IMR-90 (cell line): ENCODE results near the gene EFCAB9. TPM values are rescaled to one million over a fixed set of nuclear protein-coding genes. Genes with fewer than 3 reads are reported as not detected.
A peak's percentile ranks its signal among the peaks of the same experiment; 100 is the strongest.

Experiments used
- ATAC-seq: fragments of 200-7000 bp; cut with Tn5 transposase; 2 replicates; pipeline ENCODE4 v1.9.1; 2020; ENCODE audit warnings: low read depth, mild to moderate bottlenecking, moderate library complexity
- BruUV-seq: library from RNA; stranded (reverse); fragments of 400-500 nt; replicated peaks from 2 replicates; lab custom pipeline; 2021; lab: Mats Ljungman, UMichigan
- CTCF ChIA-PET: fragments of 300-600 bp; formaldehyde crosslinking; extraction: SDS; loops from one replicate; lab custom pipeline; 2021; ENCODE audit warnings: antibody characterized with exemption; lab: Yijun Ruan, JAX
- POLR2A ChIA-PET: fragments of 300-600 bp; sonication (Branson Sonifier 250); formaldehyde crosslinking; loops from one replicate; lab custom pipeline; 2022; ENCODE audit warnings: antibody characterized with exemption; ENCODE audit not compliant: unreplicated experiment; lab: Charles Lee
- DNase-seq: peaks from one replicate; pipeline ENCODE4 v3.0.0; 2013
- H2AFZ ChIP-seq: replicated peaks from 2 replicates; pipeline ENCODE3; 2013; ENCODE audit warnings: low read length, mild to moderate bottlenecking; ENCODE audit not compliant: poor library complexity
- H2AK5ac ChIP-seq: 2 replicates; pipeline ENCODE4 v1.6.1; 2013; ENCODE audit warnings: low read depth, low read length, inconsistent platforms
- H2AK9ac ChIP-seq: replicated peaks from 2 replicates; pipeline ENCODE3; 2013; ENCODE audit warnings: mild to moderate bottlenecking, low read depth, low read length, moderate library complexity; ENCODE audit not compliant: poor library complexity
- H2BK120ac ChIP-seq: 2 replicates; pipeline ENCODE4 v1.6.1; 2013; ENCODE audit warnings: low read depth, low read length, inconsistent platforms
- H2BK15ac ChIP-seq: 3 replicates; pipeline ENCODE4 v1.6.1; 2013; ENCODE audit warnings: low read depth, low read length, inconsistent platforms
- H2BK20ac ChIP-seq: 2 replicates; pipeline ENCODE4 v1.6.1; 2013; ENCODE audit warnings: low read depth, mild to moderate bottlenecking, inconsistent platforms, low read length, moderate library complexity
- H2BK5ac ChIP-seq: 2 replicates; pipeline ENCODE4 v1.6.1; 2013; ENCODE audit warnings: mild to moderate bottlenecking, low read depth, low read length, inconsistent platforms; ENCODE audit not compliant: poor library complexity, severe bottlenecking
- H3K14ac ChIP-seq: replicated peaks from 2 replicates; pipeline ENCODE4 v1.6.1; 2013; ENCODE audit warnings: low read depth, low read length, inconsistent platforms
- H3K18ac ChIP-seq: 2 replicates; pipeline ENCODE4 v1.6.1; 2013; ENCODE audit warnings: low read depth, low read length, control low read depth
- H3K23ac ChIP-seq: 2 replicates; pipeline ENCODE4 v1.6.1; 2013; ENCODE audit warnings: low read depth, low read length, inconsistent platforms
- H3K27ac ChIP-seq: 2 replicates; pipeline ENCODE4 v1.5.1; 2013; ENCODE audit warnings: mild to moderate bottlenecking, control low read depth, low read length; ENCODE audit not compliant: insufficient read depth
- H3K27me3 ChIP-seq: 2 replicates; pipeline ENCODE4 v1.6.1; 2013; ENCODE audit warnings: low read length; ENCODE audit not compliant: control insufficient read depth, insufficient read depth
- H3K36me3 ChIP-seq: 2 replicates; pipeline ENCODE4 v1.6.1; 2013; ENCODE audit warnings: low read length, mixed read lengths; ENCODE audit not compliant: control insufficient read depth, insufficient read depth
- H3K4ac ChIP-seq: 2 replicates; pipeline ENCODE4 v1.6.1; 2013; ENCODE audit warnings: low read depth, low read length, inconsistent platforms
- H3K4me1 ChIP-seq: 2 replicates; pipeline ENCODE4 v1.6.1; 2013; ENCODE audit warnings: low read length, mixed read lengths; ENCODE audit not compliant: control insufficient read depth, insufficient read depth
- H3K4me2 ChIP-seq: 2 replicates; pipeline ENCODE4 v1.6.1; 2013; ENCODE audit warnings: low read depth, mild to moderate bottlenecking, control low read depth, low read length, moderate library complexity
- H3K4me3 ChIP-seq: 2 replicates; pipeline ENCODE4 v1.5.1; 2013; ENCODE audit warnings: low read depth, mild to moderate bottlenecking, control low read depth, low read length, moderate library complexity; ENCODE audit not compliant: insufficient read depth
- H3K56ac ChIP-seq: 2 replicates; pipeline ENCODE4 v1.6.1; 2013; ENCODE audit warnings: low read length, inconsistent platforms; ENCODE audit not compliant: insufficient read depth; ENCODE audit errors: extremely low read depth
- H3K79me1 ChIP-seq, 2 experiments: 2 replicates each; pipeline ENCODE4 v1.6.1; 2013; ENCODE audit warnings: low read length in 2 of 2, inconsistent platforms in 1 of 2, low read depth in 1 of 2
- H3K9ac ChIP-seq: 2 replicates; pipeline ENCODE4 v1.6.1; 2013; ENCODE audit warnings: low read depth, low read length, control low read depth
- H3K9me1 ChIP-seq: 2 replicates; pipeline ENCODE4 v1.6.1; 2013; ENCODE audit warnings: low read length, inconsistent platforms; ENCODE audit not compliant: insufficient read depth
- H3K9me3 ChIP-seq: 2 replicates; pipeline ENCODE4 v1.6.1; 2013; ENCODE audit warnings: low read length; ENCODE audit not compliant: control insufficient read depth, insufficient read depth
- H4K20me1 ChIP-seq: 2 replicates; pipeline ENCODE4 v1.6.1; 2013; ENCODE audit warnings: low read length, inconsistent platforms; ENCODE audit not compliant: insufficient read depth
- H4K5ac ChIP-seq: 2 replicates; pipeline ENCODE4 v1.6.1; 2013; ENCODE audit warnings: mild to moderate bottlenecking, low read depth, low read length, control low read depth
- H4K8ac ChIP-seq, 2 experiments: 2 replicates each; pipeline ENCODE4 v1.6.1; 2013; ENCODE audit warnings: low read depth in 2 of 2, low read length in 2 of 2, control low read depth in 1 of 2, inconsistent platforms in 1 of 2
- H4K91ac ChIP-seq: 2 replicates; pipeline ENCODE4 v1.6.1; 2013; ENCODE audit warnings: low read depth, low read length, inconsistent platforms; ENCODE audit not compliant: insufficient read depth
- BHLHE40 ChIP-seq: fragments of 150-350 bp; IDR thresholded peaks from 2 replicates; pipeline ENCODE4 v1.6.1; 2016; ENCODE audit warnings: mild to moderate bottlenecking, low read depth, low read length
- CHD1 ChIP-seq: IDR thresholded peaks from 2 replicates; pipeline ENCODE4 v1.6.1; 2012; ENCODE audit warnings: low read depth, low read length, improper control_type of control experiment
- CTCF ChIP-seq: conservative IDR thresholded peaks from 2 replicates; pipeline ENCODE4 v1.5.1; 2012; ENCODE audit warnings: mild to moderate bottlenecking, low read depth, low read length, improper control_type of control experiment
- FOS ChIP-seq: fragments of 150-350 bp; IDR thresholded peaks from 2 replicates; pipeline ENCODE4 v1.6.1; 2016; ENCODE audit warnings: low read depth, low read length
- MAFK ChIP-seq: IDR thresholded peaks from 2 replicates; pipeline ENCODE4 v1.6.1; 2012; ENCODE audit warnings: low read depth, low read length, improper control_type of control experiment
- MAZ ChIP-seq: IDR thresholded peaks from 2 replicates; pipeline ENCODE4 v1.6.1; 2012; ENCODE audit warnings: low read depth, mild to moderate bottlenecking, low read length, improper control_type of control experiment, moderate library complexity, borderline replicate concordance
- MXI1 ChIP-seq: IDR thresholded peaks from 2 replicates; pipeline ENCODE4 v1.6.1; 2012; ENCODE audit warnings: low read depth, mild to moderate bottlenecking, low read length, moderate library complexity, borderline replicate concordance
- NFE2L2 ChIP-seq: fragments of 150-350 bp; IDR thresholded peaks from 2 replicates; pipeline ENCODE4 v1.6.1; 2016; ENCODE audit warnings: low read depth, mild to moderate bottlenecking, low read length
- POLR2A ChIP-seq: IDR thresholded peaks from 2 replicates; pipeline ENCODE4 v1.6.1; 2012; ENCODE audit warnings: mild to moderate bottlenecking, low read depth, low read length
- RFX5 ChIP-seq: IDR thresholded peaks from 2 replicates; pipeline ENCODE4 v1.8.0; 2012; ENCODE audit warnings: low read depth, mild to moderate bottlenecking, low read length, moderate library complexity
- USF2 ChIP-seq: fragments of 150-350 bp; IDR thresholded peaks from 2 replicates; pipeline ENCODE4 v1.6.1; 2017; ENCODE audit warnings: mild to moderate bottlenecking, antibody characterized with exemption, low read length, low read depth
- WGBS, 2 experiments: methylation state at CpG; one replicate each; pipeline versions ENCODE4 v1.1.5 to v1.1.7; 2013; ENCODE audit warnings: missing lambda C conversion rate in 2 of 2; ENCODE audit not compliant: insufficient read length in 1 of 2; ENCODE audit errors: extremely low coverage in 2 of 2; 5-methylcytosine and 5-hydroxymethylcytosine counted together
- dilution Hi-C: fragments of 300-500 bp; cut with HindIII; formaldehyde crosslinking; loops from one replicate; pipeline ENCODE4 v1.14.3; 2018; ENCODE audit warnings: low sequenced_read_pairs; ENCODE audit not compliant: unreplicated experiment
- in situ Hi-C: fragments of 300-500 bp; cut with MboI; formaldehyde crosslinking; loops from 3 replicates; pipeline ENCODE4 v1.14.3; 2019; ENCODE audit warnings: low sequenced_read_pairs, inconsistent platforms, mixed read lengths
- intact Hi-C: fragments of 100-400 bp; cut with micrococcal nuclease; formaldehyde crosslinking; loops from 2 replicates; pipeline ENCODE4 v1.10.0; 2022
- polyA plus RNA-seq, 3 experiments: library from polyadenylated mRNA; depleted of rRNA; stranded (reverse); fragments of >200 nt; gene quantifications; 2 replicates each; pipeline ENCODE4 v1.2.3, GENCODE V29; 2012; ENCODE audit warnings: low replicate concordance in 1 of 3
- total RNA-seq: library from RNA; depleted of rRNA; stranded (reverse); fragments of >200 nt; gene quantifications from 2 replicates; pipeline ENCODE4 v1.2.3, GENCODE V29; 2012

The EFCAB9 gene
- total and polyA plus RNA-seq, 2 of the 4 experiments (the other 2 are of a cell fraction) = not detected

- TF ChIP-seq BHLHE40 = no peak
- TF ChIP-seq MAFK = no peak
Observed at GRCh38 chr5:172186114-172186695, 7.8 kb upstream of the EFCAB9 start (continued).

GRCh38 chr5:172187118-172188032 lies 6.6 kb upstream of the EFCAB9 start:
- H2AFZ ChIP-seq = peak overlapping the region; percentile 96
- peak overlapping the region; percentile 73 for H4K91ac ChIP-seq
- peak; percentile 22 for ATAC-seq
- H3K79me1 ChIP-seq = peaks cover 17 to 49% of the 10 kb centered on the region in 2 experiments
- H3K9ac ChIP-seq = peak overlapping the region; percentile 83
- peak overlapping the region; percentile 49 for H2AK5ac ChIP-seq
- peak overlapping the region; percentile 28 to 58; a peak in 3 of 4 replicates for H4K8ac ChIP-seq
- no TSS peak for BruUV-seq
- H2AK9ac ChIP-seq = peak overlapping the region; percentile 96
- H3K36me3 ChIP-seq = no peaks in the 10 kb centered on the region
- peaks cover 11% of the 10 kb centered on the region for H3K4me1 ChIP-seq
- dilution Hi-C loops = no loop called here
- peak overlapping the region; percentile 80 for H3K4me2 ChIP-seq
- H3K56ac ChIP-seq = peak overlapping the region; percentile 77
- peak overlapping the region; percentile 98 for H3K4me3 ChIP-seq
- no peaks in the 10 kb centered on the region for H3K9me3 ChIP-seq
- no peak for TF ChIP-seq NFE2L2
- peak; percentile 25; the same call in 1 of the 2 replicates for TF ChIP-seq MAZ
- no peak for TF ChIP-seq POLR2A
- peak; percentile 27; the same call in 1 of the 2 replicates for TF ChIP-seq FOS
- no peak; the same call in 1 of the 2 replicates for TF ChIP-seq CHD1
- no peak for TF ChIP-seq USF2
- TF ChIP-seq CTCF = 0 out of 2 replicates have a peak, but pooled peaks have one; percentile 8
- no peak for TF ChIP-seq RFX5
- 0 out of 2 replicates have a peak, but pooled peaks have one; percentile 0 for TF ChIP-seq MXI1
- in situ Hi-C loops = loop anchor here (5.0 to 25.0 kb wide), 2 partner anchors 85 to 775 kb away; partner anchors contain the start of gene FGF18
- DNase-seq = peak; percentile 80
- CTCF ChIA-PET = interaction anchor here (0.5 to 1.8 kb wide), 8 partner anchors 64 to 135 kb away, joined by 3 to 9 read pairs (median 4); no protein-coding TSS in a partner anchor
- peak overlapping the region; percentile 88 for H3K4ac ChIP-seq
- H2BK120ac ChIP-seq = peak overlapping the region; percentile 65
- peak overlapping the region; percentile 36 for H3K18ac ChIP-seq
- peak overlapping the region; percentile 41; the same call in 1 of the 3 replicates for H2BK15ac ChIP-seq
- peaks cover 4% of the 10 kb centered on the region for H4K20me1 ChIP-seq
- WGBS, 2 experiments = 1% methylated on average over 28 of the region's 66 CpGs; no CpG with 5 or more reads in 1 of the 2 experiments
- H2BK20ac ChIP-seq = no peak overlapping the region
- peak overlapping the region; percentile 88 for H3K27ac ChIP-seq
- peaks cover 6% of the 10 kb centered on the region for H3K9me1 ChIP-seq
- intact Hi-C loops = loop anchor here (1.0 to 5.0 kb wide), 6 partner anchors 80 to 770 kb away; partner anchors contain the start of genes FBXW11, FGF18 and UBTD2
- peak overlapping the region; percentile 83 for H3K23ac ChIP-seq
- POLR2A ChIA-PET = interaction anchor here (0.5 to 0.8 kb wide), 2 partner anchors 14 to 17 kb away, joined by 3 read pairs; no protein-coding TSS in a partner anchor
- peak overlapping the region; percentile 92 for H3K14ac ChIP-seq
- H2BK5ac ChIP-seq = peak overlapping the region; percentile 75
- no peaks in the 10 kb centered on the region for H3K27me3 ChIP-seq
- peak overlapping the region; percentile 48 for H4K5ac ChIP-seq
